Measurements from ENCODE around the gene WHAMM. TPM values are rescaled to one million over a fixed set of nuclear protein-coding genes. Genes with fewer than 3 reads are reported as not detected.

Gene WHAMM
- total and polyA plus RNA-seq, 4 donors = 4.2 to 10.4 (median 6.6) TPM

- Histone ChIP-seq H3K27ac (ENCODE audit: low read depth in 1 of 2, low read length in 1 of 2) (no peak overlapping the region), H3K36me3 (ENCODE audit: control insufficient read depth in 4 of 4, insufficient read depth in 4 of 4, low read length in 4 of 4) (no peaks in the 10 kb centered on the region), H3K4me3 (no peak overlapping the region), H3K9ac (ENCODE audit: insufficient read depth in 1 of 2, low read length in 2 of 2) (no peak overlapping the region), H3K9me3 (ENCODE audit: control insufficient read depth in 4 of 4, insufficient read depth in 3 of 4, low read length in 3 of 4) (no peaks in the 10 kb centered on the region), H3K27me3 (ENCODE audit: control insufficient read depth in 3 of 3, insufficient read depth in 3 of 3, low read length in 2 of 3) (no peaks in the 10 kb centered on the region), H3K4me1 (ENCODE audit: control insufficient read depth in 5 of 5, insufficient read depth in 5 of 5, low read length in 5 of 5) (peaks cover 0 to 2% (median 0%) of the 10 kb centered on the region in 5 donors)
- no peak for TF ChIP-seq CTCF (IDR thresholded peaks at IDR 0.05; ENCODE audit: control extremely low read depth, extremely low read depth)
- DNase-seq (no peak), ATAC-seq (ENCODE audit: insufficient read depth, low FRiP score) (no peak)
- 92 to 98% methylated on average over 2 of the region's 2 CpGs for WGBS, 2 donors
These were observed 72.3 kb downstream of the WHAMM start for GRCh38 chr15:82881747-82882146.

GRCh38 chr15:82882273-82882928, 73.0 kb downstream of the WHAMM start:
- Histone ChIP-seq H3K27me3 (ENCODE audit: control insufficient read depth in 3 of 3, insufficient read depth in 3 of 3, low read length in 2 of 3) (no peaks in the 10 kb centered on the region), H3K9me3 (ENCODE audit: control insufficient read depth in 4 of 4, insufficient read depth in 3 of 4, low read length in 3 of 4) (no peaks in the 10 kb centered on the region), H3K9ac (ENCODE audit: insufficient read depth in 1 of 2, low read length in 2 of 2) (no peak overlapping the region), H3K27ac (ENCODE audit: low read depth in 1 of 2, low read length in 1 of 2) (no peak overlapping the region), H3K4me1 (ENCODE audit: control insufficient read depth in 5 of 5, insufficient read depth in 5 of 5, low read length in 5 of 5) (peaks cover 0 to 2% (median 0%) of the 10 kb centered on the region in 5 donors), H3K4me3 (no peak overlapping the region), H3K36me3 (ENCODE audit: control insufficient read depth in 4 of 4, insufficient read depth in 4 of 4, low read length in 4 of 4) (no peaks in the 10 kb centered on the region)
- no peak for TF ChIP-seq CTCF (IDR thresholded peaks at IDR 0.05; ENCODE audit: control extremely low read depth, extremely low read depth)
- 79 to 84% methylated on average over 5 of the region's 5 CpGs for WGBS, 2 donors
- ATAC-seq (ENCODE audit: insufficient read depth, low FRiP score) = no peak
- no peak for DNase-seq

Other genes starting within 250 kb of the WHAMM start
- 1 to 10 TPM; 3.8 to 4.0 TPM for gene CPEB1, start 162.3 kb upstream of the WHAMM start, total RNA-seq
- gene CPEB1, start 162.3 kb upstream of the WHAMM start, polyA plus RNA-seq = under 1 TPM; 0.42 to 0.89 TPM
- gene AP3B2, start 99.8 kb upstream of the WHAMM start, total RNA-seq = 1 to 10 TPM in 1 of 2 donors, under 1 TPM in 1; 0.94 to 2.2 TPM
- gene AP3B2, start 99.8 kb upstream of the WHAMM start, polyA plus RNA-seq = 1 to 10 TPM in 1 of 2 donors, under 1 TPM in 1; 0.96 to 1.4 TPM
- gene FSD2, start 3.6 kb upstream of the WHAMM start, total RNA-seq = under 1 TPM in 1 of 2 donors, not detected in 1; 0.06 TPM
- gene FSD2, start 3.6 kb upstream of the WHAMM start, polyA plus RNA-seq = under 1 TPM in 1 of 2 donors, not detected in 1; 0.08 TPM
- gene HOMER2, start 143.1 kb downstream of the WHAMM start, total RNA-seq = 10 to 100 TPM; 15.3 to 18.1 TPM
- gene HOMER2, start 143.1 kb downstream of the WHAMM start, polyA plus RNA-seq = 1 to 10 TPM; 7.5 to 7.9 TPM
- 10 to 100 TPM; 15.6 to 28.6 TPM for gene RAMAC, start 176.6 kb downstream of the WHAMM start, total RNA-seq
- gene RAMAC, start 176.6 kb downstream of the WHAMM start, polyA plus RNA-seq = 10 to 100 TPM; 18.1 to 23.4 TPM
- 10 to 100 TPM; 20.5 to 23.0 TPM for gene C15orf40, start 202.0 kb downstream of the WHAMM start, total RNA-seq
- gene C15orf40, start 202.0 kb downstream of the WHAMM start, polyA plus RNA-seq = 10 to 100 TPM; 16.7 to 26.1 TPM